Suppressor macrophage treated with lipopolysaccharide for 4 hours (primary cell): ENCODE data around the gene UNK.
A peak's percentile ranks its signal among the peaks of the same experiment; 100 is the strongest.

Source experiments
- DNase-seq: peaks from one replicate; pipeline ENCODE4 v3.0.0-alpha.2; 2020

UNK gene

GRCh38 chr17:75823257-75824041 is 38.8 kb downstream of the UNK start:
- DNase-seq: no peak

DNA sequence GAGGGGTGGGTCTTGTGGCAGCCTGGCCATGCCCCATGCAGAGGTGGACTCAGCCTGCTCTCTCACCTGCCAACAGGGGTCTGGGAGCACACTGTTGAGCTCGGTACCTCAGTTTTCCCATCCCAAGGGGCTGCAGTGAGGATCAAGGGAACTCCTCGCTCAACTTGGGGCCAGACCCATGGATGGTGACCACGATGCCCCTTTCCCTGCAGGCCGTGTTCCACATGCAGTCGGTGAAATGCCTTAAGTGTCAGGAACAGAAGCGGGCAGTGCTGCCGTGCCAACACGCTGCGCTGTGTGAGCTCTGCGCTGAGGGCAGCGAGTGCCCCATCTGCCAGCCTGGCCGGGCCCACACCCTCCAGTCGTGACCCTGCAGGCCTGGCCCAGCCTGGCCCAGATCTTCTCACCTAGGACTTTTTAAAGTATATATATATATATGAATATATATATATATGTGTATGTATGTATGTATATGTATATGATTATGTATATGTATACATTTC is 39.5 kb downstream of the UNK start:
- DNase-seq: no peak

DNA sequence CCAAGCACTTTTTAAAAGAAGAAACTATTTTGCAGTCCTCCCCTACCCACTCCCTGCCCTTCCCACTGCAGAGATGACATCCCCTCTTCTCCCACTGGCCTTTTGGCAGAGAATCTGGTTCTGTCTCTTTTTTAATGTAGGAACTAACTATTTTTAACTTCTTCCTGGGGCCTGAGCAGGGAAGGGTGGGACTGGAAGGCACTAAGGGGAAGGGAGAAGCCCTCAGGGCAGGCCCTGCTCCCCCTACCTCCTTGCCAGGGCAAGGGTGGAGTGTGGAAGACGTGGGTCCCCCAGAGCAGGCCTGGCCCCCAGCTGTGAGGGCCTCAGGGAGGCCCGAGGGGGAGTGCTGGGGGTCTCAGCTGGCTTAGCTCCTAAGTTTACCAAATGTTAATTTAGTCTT is 40.1 kb downstream of the UNK start:
- DNase-seq: no peak

DNA sequence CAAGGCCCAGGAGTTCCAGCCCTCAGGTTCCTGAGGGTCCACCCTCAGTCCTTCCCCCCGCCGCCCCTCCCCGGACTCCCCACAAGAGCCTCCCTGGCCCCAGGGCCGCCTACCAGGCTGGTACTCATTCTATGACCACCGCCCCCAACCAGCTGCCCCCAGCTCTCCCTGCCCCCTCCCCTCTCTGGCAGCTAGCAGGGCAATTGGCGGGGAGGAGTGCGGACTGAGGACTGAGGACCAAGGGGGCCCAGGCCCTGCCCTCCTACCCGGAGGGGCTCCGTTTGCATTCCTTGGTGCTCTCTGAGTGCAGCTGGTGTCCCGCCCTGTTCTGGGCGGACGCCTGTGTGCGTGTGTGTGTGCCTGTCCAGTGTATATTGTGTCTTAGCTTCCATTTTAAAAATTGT is 40.5 kb downstream of the UNK start:
- no peak for DNase-seq

- no peak for DNase-seq
These were observed 41.3 kb downstream of the UNK start for GRCh38 chr17:75825748-75826370.

GRCh38 chr17:75826561-75827307 is 42.1 kb downstream of the UNK start:
- DNase-seq: no peak

DNA sequence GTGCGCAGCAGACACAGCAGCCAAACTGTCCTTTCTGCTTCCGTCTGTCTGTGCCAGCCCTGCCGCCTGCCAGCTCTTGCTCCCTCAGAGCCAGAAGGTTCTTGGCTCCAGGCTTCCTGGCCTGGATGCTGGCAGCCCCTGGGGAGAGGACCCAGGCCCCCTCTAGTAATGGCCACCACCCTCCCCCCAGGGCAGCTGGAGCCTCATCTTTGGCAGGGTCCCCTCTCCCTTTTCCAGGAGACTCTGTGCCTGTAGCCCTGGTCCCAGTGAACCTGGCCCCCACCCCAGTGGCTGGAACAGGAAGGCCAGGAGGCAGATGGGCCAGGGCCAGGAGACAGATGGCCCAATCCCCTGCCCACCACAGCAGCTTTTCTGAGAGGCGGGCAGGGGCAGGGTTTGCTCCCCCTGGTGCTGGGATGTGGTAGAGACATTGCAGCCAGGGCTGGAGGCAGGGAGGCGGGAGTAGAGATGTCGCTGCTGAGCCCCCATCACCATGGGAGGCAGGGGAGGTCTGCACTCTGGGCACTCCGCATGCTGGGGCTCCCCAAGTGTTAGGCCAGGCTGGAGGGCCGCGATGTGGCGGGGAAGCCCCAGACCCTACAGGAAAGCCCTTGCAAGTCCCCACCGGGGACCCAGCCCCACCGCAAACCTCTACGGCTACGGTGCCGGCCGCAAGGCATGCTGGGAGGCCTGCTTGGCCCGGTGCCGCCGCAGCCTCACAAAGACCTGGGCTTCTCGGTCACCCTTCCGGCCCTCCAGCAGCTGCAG is 42.9 kb downstream of the UNK start:
- DNase-seq: peak; percentile 59

DNA sequence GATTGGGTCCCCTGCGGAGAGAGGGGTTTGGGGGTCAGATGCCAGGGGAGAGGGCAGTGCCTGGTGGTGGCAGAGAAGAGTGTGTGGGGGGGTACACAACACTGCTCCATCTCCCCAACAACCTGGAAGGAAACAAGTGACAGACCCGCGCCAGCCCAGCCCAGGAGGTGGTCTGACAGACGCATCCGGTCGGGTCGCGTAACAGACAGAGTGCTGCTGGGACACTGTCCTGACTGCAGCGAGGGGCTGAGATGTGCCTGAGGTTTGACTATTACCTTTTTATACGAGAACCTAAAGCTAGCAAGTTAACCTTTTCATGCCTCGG is 43.4 kb downstream of the UNK start:
- no peak for DNase-seq

- DNase-seq: no peak
These were observed 44.1 kb downstream of the UNK start for GRCh38 chr17:75828741-75829140.

DNA sequence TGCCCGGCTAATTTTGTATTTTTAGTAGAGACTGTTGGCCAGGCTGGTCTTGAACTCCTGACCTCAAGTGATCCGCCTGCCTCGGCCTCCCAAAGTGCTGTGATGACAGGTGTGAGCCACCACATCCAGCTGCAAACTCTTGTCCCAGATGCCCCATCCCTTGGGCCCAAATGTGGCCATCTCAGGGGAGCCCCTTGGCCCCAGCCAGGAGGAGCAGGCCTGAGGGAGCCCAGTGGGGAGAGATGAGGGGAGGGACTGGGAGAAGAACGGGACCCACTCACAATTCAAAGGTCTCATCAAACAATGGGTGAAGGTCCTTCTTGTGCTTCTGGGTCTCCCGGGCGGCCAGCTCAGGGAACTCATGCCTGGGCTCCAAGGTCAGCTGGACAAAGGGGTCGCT is 45.1 kb downstream of the UNK start:
- DNase-seq: no peak

GRCh38 chr17:75830164-75831031 is 45.8 kb downstream of the UNK start:
- peak; percentile 33 for DNase-seq

- no peak for DNase-seq
These were observed 46.5 kb downstream of the UNK start for GRCh38 chr17:75831032-75831571.

- peak; percentile 87 for DNase-seq
These were observed 47.6 kb downstream of the UNK start for GRCh38 chr17:75832164-75832651.

- DNase-seq: no peak
These were observed 48.2 kb downstream of the UNK start for GRCh38 chr17:75832652-75833400.

- DNase-seq: no peak
These were observed 49.8 kb downstream of the UNK start for GRCh38 chr17:75834279-75834920.

GRCh38 chr17:75834928-75835653 is 50.5 kb downstream of the UNK start:
- no peak for DNase-seq

DNA sequence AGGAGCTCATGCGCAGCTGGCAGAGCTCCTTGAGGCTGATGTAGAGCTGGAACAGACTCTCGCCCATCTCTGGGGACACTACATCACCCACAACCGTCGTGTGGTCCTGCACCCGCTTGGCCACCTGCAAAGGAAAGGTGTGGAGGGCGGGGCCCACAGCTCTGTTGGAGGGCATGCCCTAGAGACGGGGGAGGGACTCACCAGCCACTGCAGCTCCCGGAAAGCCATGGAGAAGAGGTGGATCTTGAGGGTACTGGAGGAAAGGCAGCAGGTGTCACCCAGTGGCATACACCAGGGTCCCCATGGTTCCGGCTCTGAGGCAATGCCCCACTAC is 51.0 kb downstream of the UNK start:
- no peak for DNase-seq

DNA sequence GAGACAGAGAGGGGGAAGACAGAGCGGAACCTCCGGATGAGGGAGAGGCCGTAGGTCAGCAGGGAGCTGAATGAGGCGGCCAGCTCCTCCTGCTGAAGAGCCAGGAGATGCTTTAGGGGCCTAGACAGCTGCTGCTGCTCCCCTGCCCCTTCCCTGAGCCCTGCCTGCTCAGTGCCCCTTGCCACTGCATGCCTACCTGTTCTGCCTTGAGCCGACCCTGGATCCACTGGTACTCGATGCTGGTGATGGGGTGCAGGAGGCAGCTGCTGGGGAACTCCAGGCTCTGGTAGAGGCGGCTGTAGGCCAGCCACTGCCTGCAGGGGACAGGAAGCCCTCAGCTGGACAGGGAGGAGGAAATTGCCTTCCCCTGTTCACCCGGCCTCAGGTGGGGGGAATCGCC is 52.0 kb downstream of the UNK start:
- DNase-seq: no peak

- no peak for DNase-seq
These were observed 53.3 kb downstream of the UNK start for GRCh38 chr17:75837899-75838298.

GRCh38 chr17:75838410-75838809 is 53.8 kb downstream of the UNK start:
- no peak for DNase-seq
